HEK293T (cell line): Measurements from ENCODE around the gene BARX2.

ENCODE experiments used
- FOXK2 ChIP-seq: fragments of 450-650 bp; IDR thresholded peaks from 2 replicates; pipeline ENCODE4 v1.6.1; 2016; ENCODE audit warnings: mild to moderate bottlenecking
- HDGF ChIP-seq: fragments of 450-650 bp; IDR thresholded peaks from 2 replicates; pipeline ENCODE4 v1.6.1; 2017; ENCODE audit warnings: antibody characterized with exemption, borderline replicate concordance
- TARDBP ChIP-seq: fragments of 450-650 bp; IDR thresholded peaks from 2 replicates; pipeline ENCODE4 v1.6.1; 2016

- no peak for TF ChIP-seq TARDBP
- no peak for TF ChIP-seq FOXK2
- TF ChIP-seq HDGF, result no peak
Observed at GRCh38 chr11:129423426-129423825, 47.8 kb downstream of the BARX2 start.
